ENCODE data around the gene VIPAS39. TPM values are rescaled to one million over a fixed set of nuclear protein-coding genes. Genes with fewer than 3 reads are reported as not detected.

Gene VIPAS39
- total and polyA plus RNA-seq, 2 of the 13 experiments (the other 11 are each of a cell fraction or from before 2014, with no cell fraction given) = 13.3 to 21.5 TPM

DNA sequence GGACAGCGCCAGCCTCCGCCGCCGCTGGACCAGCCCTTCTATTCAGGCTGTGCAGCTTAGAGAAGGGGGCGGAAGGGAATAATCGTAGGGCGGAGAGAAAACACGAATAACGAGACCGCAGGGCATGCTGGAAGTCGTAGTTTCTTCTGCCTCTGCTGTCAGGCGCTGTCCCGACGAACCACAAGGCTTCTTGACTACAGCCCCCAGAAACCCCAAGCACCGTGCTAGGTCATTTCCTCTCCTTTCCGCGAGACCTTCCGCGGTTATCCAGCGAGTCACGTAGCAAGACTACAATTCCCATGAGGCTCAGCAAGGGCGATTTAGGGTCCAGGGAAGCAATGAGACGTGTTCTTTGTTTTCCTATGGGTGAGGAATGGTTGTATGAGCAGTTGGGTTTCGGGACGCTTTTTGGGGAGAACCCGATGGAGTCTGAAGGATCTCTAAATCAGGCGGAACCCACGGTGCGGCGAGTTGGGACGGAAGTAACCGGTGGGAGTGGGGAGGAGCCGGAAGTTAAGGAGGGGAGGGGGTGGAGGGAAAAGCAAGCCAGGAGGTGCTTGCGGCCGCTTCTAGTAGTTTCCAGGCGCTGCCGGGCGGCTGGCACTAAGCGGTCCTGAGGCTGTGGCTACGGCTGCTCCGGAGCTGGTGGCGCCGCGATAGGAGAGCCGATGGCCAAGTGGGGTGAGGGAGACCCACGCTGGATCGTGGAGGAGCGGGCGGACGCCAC, at the start of gene VIPAS39, which contains the start of gene AHSA1 (continued):
- TF ChIP-seq, protein P1, sequence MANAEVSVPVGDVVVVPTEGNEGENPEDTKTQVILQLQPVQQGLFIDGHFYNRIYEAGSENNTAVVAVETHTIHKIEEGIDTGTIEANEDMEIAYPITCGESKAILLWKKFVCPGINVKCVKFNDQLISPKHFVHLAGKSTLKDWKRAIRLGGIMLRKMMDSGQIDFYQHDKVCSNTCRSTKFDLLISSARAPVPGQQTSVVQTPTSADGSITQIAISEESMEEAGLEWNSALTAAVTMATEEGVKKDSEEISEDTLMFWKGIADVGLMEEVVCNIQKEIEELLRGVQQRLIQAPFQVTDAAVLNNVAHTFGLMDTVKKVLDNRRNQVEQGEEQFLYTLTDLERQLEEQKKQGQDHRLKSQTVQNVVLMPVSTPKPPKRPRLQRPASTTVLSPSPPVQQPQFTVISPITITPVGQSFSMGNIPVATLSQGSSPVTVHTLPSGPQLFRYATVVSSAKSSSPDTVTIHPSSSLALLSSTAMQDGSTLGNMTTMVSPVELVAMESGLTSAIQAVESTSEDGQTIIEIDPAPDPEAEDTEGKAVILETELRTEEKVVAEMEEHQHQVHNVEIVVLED (CRISPR knock-in tag; IDR thresholded peaks at IDR 0.05; ENCODE audit: borderline replicate concordance) = peak; percentile 80
- TF ChIP-seq ZNF572 (CRISPR knock-in tag; IDR thresholded peaks at IDR 0.05) (no peak), YEATS2 (CRISPR knock-in tag; IDR thresholded peaks at IDR 0.05; ENCODE audit: borderline replicate concordance) (peak; percentile 69; the same call in 1 of the 2 replicates), ZFP36L2 (CRISPR knock-in tag; IDR thresholded peaks at IDR 0.05) (0 out of 2 replicates have a peak, but pooled peaks have one; percentile 24), SP5 (CRISPR knock-in tag; IDR thresholded peaks at IDR 0.05; ENCODE audit: borderline replicate concordance, low read depth) (peak; percentile 73; the same call in 1 of the 2 replicates), SIN3A (IDR thresholded peaks at IDR 0.05; ENCODE audit: borderline replicate concordance, low read depth, low read length) (peak; percentile 66; the same call in 1 of the 2 replicates), REL (CRISPR knock-in tag; conservative IDR thresholded peaks at IDR 0.05) (no peak), ZNF264 (CRISPR knock-in tag; IDR thresholded peaks at IDR 0.05) (no peak), MAF1 (CRISPR knock-in tag; IDR thresholded peaks at IDR 0.05; ENCODE audit: borderline replicate concordance) (no peak), KDM5B (CRISPR knock-in tag; IDR thresholded peaks at IDR 0.05; ENCODE audit: borderline replicate concordance) (peak; percentile 38; the same call in 1 of the 2 replicates), RBFOX2 (IDR thresholded peaks at IDR 0.05; ENCODE audit: low read depth, low read length) (peak; percentile 87), ZNF788 (CRISPR knock-in tag; IDR thresholded peaks at IDR 0.05; ENCODE audit: borderline replicate concordance) (no peak), ZNF350 (CRISPR knock-in tag; IDR thresholded peaks at IDR 0.05; ENCODE audit: borderline replicate concordance, low read depth) (peak; percentile 73; the same call in 1 of the 2 replicates), NAIF1 (CRISPR knock-in tag; IDR thresholded peaks at IDR 0.05; ENCODE audit: borderline replicate concordance) (peak; percentile 63; the same call in 1 of the 2 replicates), NBN (conservative IDR thresholded peaks at IDR 0.05) (no peak)
- TF ChIP-seq, protein P2, sequence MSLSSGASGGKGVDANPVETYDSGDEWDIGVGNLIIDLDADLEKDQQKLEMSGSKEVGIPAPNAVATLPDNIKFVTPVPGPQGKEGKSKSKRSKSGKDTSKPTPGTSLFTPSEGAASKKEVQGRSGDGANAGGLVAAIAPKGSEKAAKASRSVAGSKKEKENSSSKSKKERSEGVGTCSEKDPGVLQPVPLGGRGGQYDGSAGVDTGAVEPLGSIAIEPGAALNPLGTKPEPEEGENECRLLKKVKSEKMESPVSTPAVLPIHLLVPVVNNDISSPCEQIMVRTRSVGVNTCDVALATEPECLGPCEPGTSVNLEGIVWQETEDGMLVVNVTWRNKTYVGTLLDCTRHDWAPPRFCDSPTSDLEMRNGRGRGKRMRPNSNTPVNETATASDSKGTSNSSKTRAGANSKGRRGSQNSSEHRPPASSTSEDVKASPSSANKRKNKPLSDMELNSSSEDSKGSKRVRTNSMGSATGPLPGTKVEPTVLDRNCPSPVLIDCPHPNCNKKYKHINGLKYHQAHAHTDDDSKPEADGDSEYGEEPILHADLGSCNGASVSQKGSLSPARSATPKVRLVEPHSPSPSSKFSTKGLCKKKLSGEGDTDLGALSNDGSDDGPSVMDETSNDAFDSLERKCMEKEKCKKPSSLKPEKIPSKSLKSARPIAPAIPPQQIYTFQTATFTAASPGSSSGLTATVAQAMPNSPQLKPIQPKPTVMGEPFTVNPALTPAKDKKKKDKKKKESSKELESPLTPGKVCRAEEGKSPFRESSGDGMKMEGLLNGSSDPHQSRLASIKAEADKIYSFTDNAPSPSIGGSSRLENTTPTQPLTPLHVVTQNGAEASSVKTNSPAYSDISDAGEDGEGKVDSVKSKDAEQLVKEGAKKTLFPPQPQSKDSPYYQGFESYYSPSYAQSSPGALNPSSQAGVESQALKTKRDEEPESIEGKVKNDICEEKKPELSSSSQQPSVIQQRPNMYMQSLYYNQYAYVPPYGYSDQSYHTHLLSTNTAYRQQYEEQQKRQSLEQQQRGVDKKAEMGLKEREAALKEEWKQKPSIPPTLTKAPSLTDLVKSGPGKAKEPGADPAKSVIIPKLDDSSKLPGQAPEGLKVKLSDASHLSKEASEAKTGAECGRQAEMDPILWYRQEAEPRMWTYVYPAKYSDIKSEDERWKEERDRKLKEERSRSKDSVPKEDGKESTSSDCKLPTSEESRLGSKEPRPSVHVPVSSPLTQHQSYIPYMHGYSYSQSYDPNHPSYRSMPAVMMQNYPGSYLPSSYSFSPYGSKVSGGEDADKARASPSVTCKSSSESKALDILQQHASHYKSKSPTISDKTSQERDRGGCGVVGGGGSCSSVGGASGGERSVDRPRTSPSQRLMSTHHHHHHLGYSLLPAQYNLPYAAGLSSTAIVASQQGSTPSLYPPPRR (CRISPR knock-in tag; IDR thresholded peaks at IDR 0.05; ENCODE audit: borderline replicate concordance) = peak; percentile 4; the same call in 1 of the 2 replicates
- TF ChIP-seq, protein P3, sequence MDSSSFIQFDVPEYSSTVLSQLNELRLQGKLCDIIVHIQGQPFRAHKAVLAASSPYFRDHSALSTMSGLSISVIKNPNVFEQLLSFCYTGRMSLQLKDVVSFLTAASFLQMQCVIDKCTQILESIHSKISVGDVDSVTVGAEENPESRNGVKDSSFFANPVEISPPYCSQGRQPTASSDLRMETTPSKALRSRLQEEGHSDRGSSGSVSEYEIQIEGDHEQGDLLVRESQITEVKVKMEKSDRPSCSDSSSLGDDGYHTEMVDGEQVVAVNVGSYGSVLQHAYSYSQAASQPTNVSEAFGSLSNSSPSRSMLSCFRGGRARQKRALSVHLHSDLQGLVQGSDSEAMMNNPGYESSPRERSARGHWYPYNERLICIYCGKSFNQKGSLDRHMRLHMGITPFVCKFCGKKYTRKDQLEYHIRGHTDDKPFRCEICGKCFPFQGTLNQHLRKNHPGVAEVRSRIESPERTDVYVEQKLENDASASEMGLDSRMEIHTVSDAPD (CRISPR knock-in tag; IDR thresholded peaks at IDR 0.05) = peak; percentile 49; the same call in 1 of the 2 replicates
- TF ChIP-seq, protein P4, sequence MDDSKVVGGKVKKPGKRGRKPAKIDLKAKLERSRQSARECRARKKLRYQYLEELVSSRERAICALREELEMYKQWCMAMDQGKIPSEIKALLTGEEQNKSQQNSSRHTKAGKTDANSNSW (CRISPR knock-in tag; IDR thresholded peaks at IDR 0.05; ENCODE audit: borderline replicate concordance) = 0 out of 2 replicates have a peak, but pooled peaks have one; percentile 30
- TF ChIP-seq, protein P5, sequence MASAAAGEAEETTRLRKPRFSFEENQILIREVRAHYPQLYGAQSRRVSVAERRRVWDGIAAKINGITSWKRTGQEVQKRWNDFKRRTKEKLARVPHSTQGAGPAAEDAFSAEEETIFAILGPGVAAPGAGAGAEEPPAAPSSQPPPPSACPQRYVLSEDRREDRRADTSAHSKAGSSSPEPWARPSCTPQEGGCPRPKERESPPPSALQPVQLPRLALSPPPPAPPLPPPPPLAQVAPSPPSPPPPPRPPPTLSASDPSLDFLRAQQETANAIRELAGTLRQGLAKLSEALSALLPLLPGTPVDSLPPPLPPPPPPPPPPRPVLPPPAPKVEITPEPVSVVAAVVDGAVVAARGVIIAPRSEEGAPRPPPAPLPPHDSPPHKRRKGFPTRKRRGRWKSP (CRISPR knock-in tag; IDR thresholded peaks at IDR 0.05) = peak; percentile 58; the same call in 1 of the 2 replicates
